MM.1S (cell line): Measurements from ENCODE around the gene SNU13.

ENCODE experiments used
- DNase-seq: peaks from one replicate; pipeline ENCODE4 v3.0.0-alpha.2; 2015
- H2AFZ ChIP-seq: fragments of 300-600 bp; sonication (generic); 2 replicates; pipeline ENCODE4 v1.6.0; 2016; ENCODE audit warnings: antibody characterized with exemption, low read length
- H3F3A ChIP-seq: fragments of 300-600 bp; sonication (generic); 2 replicates; pipeline ENCODE4 v1.6.1; 2016; ENCODE audit warnings: mild to moderate bottlenecking, antibody characterized with exemption, low read length, moderate library complexity, mixed read lengths; ENCODE audit not compliant: insufficient read depth
- H3K27ac ChIP-seq: fragments of 300-600 bp; sonication (generic); 2 replicates; pipeline ENCODE4 v1.5.1; 2016; ENCODE audit warnings: mild to moderate bottlenecking, low read length
- H3K27me3 ChIP-seq: fragments of 300-600 bp; sonication (generic); replicated peaks from 2 replicates; pipeline ENCODE4 v1.6.0; 2016; ENCODE audit warnings: low read length; ENCODE audit not compliant: insufficient read depth
- H3K36me3 ChIP-seq: fragments of 300-600 bp; sonication (generic); replicated peaks from 2 replicates; pipeline ENCODE4 v1.6.1; 2016; ENCODE audit warnings: mild to moderate bottlenecking, low read length, mixed read lengths; ENCODE audit not compliant: insufficient read depth
- H3K4me1 ChIP-seq: fragments of 300-600 bp; sonication (generic); 2 replicates; pipeline ENCODE4 v1.6.1; 2016; ENCODE audit warnings: low read length, mixed read lengths
- H3K4me2 ChIP-seq: fragments of 300-600 bp; sonication (generic); 2 replicates; pipeline ENCODE4 v1.6.0; 2016; ENCODE audit warnings: low read depth, low read length
- H3K4me3 ChIP-seq: fragments of 300-600 bp; sonication (generic); 2 replicates; pipeline ENCODE4 v1.5.1; 2016; ENCODE audit warnings: low read length, mixed read lengths
- H3K79me2 ChIP-seq: fragments of 300-600 bp; sonication (generic); 2 replicates; pipeline ENCODE4 v1.6.1; 2016; ENCODE audit warnings: mixed run types, low read length, mixed read lengths
- H3K9ac ChIP-seq: fragments of 300-600 bp; sonication (generic); 2 replicates; pipeline ENCODE4 v1.6.1; 2016; ENCODE audit warnings: low read length, mixed read lengths
- H3K9me2 ChIP-seq: fragments of 300-600 bp; sonication (generic); replicated peaks from 2 replicates; pipeline ENCODE4 v1.6.1; 2016; ENCODE audit warnings: mild to moderate bottlenecking, low read length, mixed read lengths; ENCODE audit not compliant: insufficient read depth
- H3K9me3 ChIP-seq: fragments of 300-600 bp; sonication (generic); replicated peaks from 2 replicates; pipeline ENCODE4 v1.6.1; 2016; ENCODE audit warnings: mild to moderate bottlenecking, low read length, mixed read lengths; ENCODE audit not compliant: insufficient read depth
- H4K20me1 ChIP-seq: fragments of 300-600 bp; sonication (generic); 2 replicates; pipeline ENCODE4 v1.6.1; 2016; ENCODE audit warnings: mild to moderate bottlenecking, low read length, moderate library complexity, mixed read lengths; ENCODE audit not compliant: insufficient read depth
- CTCF ChIP-seq: fragments of 300-600 bp; sonication (generic); IDR thresholded peaks from 2 replicates; pipeline ENCODE4 v1.5.1; 2016; ENCODE audit warnings: antibody characterized with exemption, low read length, mixed read lengths
- EZH2 ChIP-seq: fragments of 300-600 bp; sonication (generic); optimal IDR thresholded peaks from 2 replicates; pipeline ENCODE3; 2017; ENCODE audit warnings: low read depth, mild to moderate bottlenecking, antibody characterized with exemption, low read length, mixed read lengths
- EZH2phosphoT487 ChIP-seq: fragments of 300-600 bp; sonication (generic); IDR thresholded peaks from 2 replicates; pipeline ENCODE4 v1.6.1; 2018; ENCODE audit warnings: antibody characterized with exemption, low read length

Gene SNU13

GRCh38 chr22:41661713-41662112 is 27.0 kb downstream of the SNU13 start:
- H3F3A ChIP-seq, result peaks cover 25% of the 10 kb centered on the region
- TF ChIP-seq EZH2 (no peak), EZH2phosphoT487 (no peak), CTCF (no peak)
- no peaks in the 10 kb centered on the region for H3K27me3 ChIP-seq
- no peaks in the 10 kb centered on the region for H3K4me1 ChIP-seq
- no peak overlapping the region for H3K9ac ChIP-seq
- H3K9me3 ChIP-seq, result no peaks in the 10 kb centered on the region
- no peak overlapping the region for H3K4me3 ChIP-seq
- no peak overlapping the region for H2AFZ ChIP-seq
- no peaks in the 10 kb centered on the region for H3K9me2 ChIP-seq
- DNase-seq, result no peak
- H3K36me3 ChIP-seq, result peaks cover 11% of the 10 kb centered on the region
- no peaks in the 10 kb centered on the region for H4K20me1 ChIP-seq
- H3K27ac ChIP-seq, result no peak overlapping the region
- no peak overlapping the region for H3K4me2 ChIP-seq
- H3K79me2 ChIP-seq, result peaks cover 18% of the 10 kb centered on the region

GRCh38 chr22:41661088-41661487 is 27.6 kb downstream of the SNU13 start:
- Histone ChIP-seq H3K9ac (no peak overlapping the region), H3K9me2 (no peaks in the 10 kb centered on the region), H3K4me2 (no peak overlapping the region), H2AFZ (no peak overlapping the region), H3F3A (peaks cover 25% of the 10 kb centered on the region), H3K9me3 (no peaks in the 10 kb centered on the region), H3K4me3 (no peak overlapping the region), H3K4me1 (no peaks in the 10 kb centered on the region), H3K27me3 (no peaks in the 10 kb centered on the region), H4K20me1 (no peaks in the 10 kb centered on the region), H3K36me3 (peaks cover 14% of the 10 kb centered on the region), H3K79me2 (peaks cover 22% of the 10 kb centered on the region), H3K27ac (no peak overlapping the region)
- TF ChIP-seq CTCF (no peak), EZH2phosphoT487 (no peak), EZH2 (no peak)
- no peak for DNase-seq

- Histone ChIP-seq H3K9me2 (no peaks in the 10 kb centered on the region), H3K27ac (no peak overlapping the region), H3K4me2 (no peak overlapping the region), H3K4me3 (no peak overlapping the region), H3K9me3 (no peaks in the 10 kb centered on the region), H2AFZ (no peak overlapping the region), H3K79me2 (peaks cover 28% of the 10 kb centered on the region), H3K4me1 (no peaks in the 10 kb centered on the region), H3F3A (peaks cover 25% of the 10 kb centered on the region), H3K36me3 (peaks cover 19% of the 10 kb centered on the region), H3K27me3 (no peaks in the 10 kb centered on the region), H3K9ac (no peak overlapping the region), H4K20me1 (no peaks in the 10 kb centered on the region)
- DNase-seq, result no peak
- no peak for TF ChIP-seq CTCF
- no peak for TF ChIP-seq EZH2
- no peak for TF ChIP-seq EZH2phosphoT487
These were observed 28.3 kb downstream of the SNU13 start for GRCh38 chr22:41660416-41660815.
